H9 (cell line): ENCODE data around the gene PICALM. TPM values are rescaled to one million over a fixed set of nuclear protein-coding genes. Genes with fewer than 3 reads are reported as not detected.

Source experiments
- DNase-seq: peaks from one replicate; pipeline ENCODE4 v3.0.0-alpha.2; 2017
- H2AFZ ChIP-seq: one replicate; pipeline ENCODE4 v1.6.1; 2013; ENCODE audit warnings: mild to moderate bottlenecking, low read length, control low read depth, moderate library complexity
- H2AK5ac ChIP-seq: 2 replicates; pipeline ENCODE4 v1.6.1; 2013; ENCODE audit warnings: low read length, control low read depth, mixed read lengths; ENCODE audit not compliant: insufficient read length
- H2BK120ac ChIP-seq: one replicate; pipeline ENCODE4 v1.6.1; 2013; ENCODE audit warnings: low read depth, mild to moderate bottlenecking, low read length, control low read depth, inconsistent platforms; ENCODE audit not compliant: poor library complexity, severe bottlenecking
- H2BK12ac ChIP-seq: 2 replicates; pipeline ENCODE4 v1.6.1; 2013; ENCODE audit warnings: low read length, control low read depth, mixed read lengths, low read depth; ENCODE audit not compliant: insufficient read length
- H2BK15ac ChIP-seq: 2 replicates; pipeline ENCODE4 v1.6.1; 2013; ENCODE audit warnings: low read depth, low read length, control low read depth
- H2BK20ac ChIP-seq: one replicate; pipeline ENCODE4 v1.6.1; 2013; ENCODE audit warnings: low read depth, mild to moderate bottlenecking, low read length, control low read depth, inconsistent platforms; ENCODE audit not compliant: poor library complexity, severe bottlenecking
- H2BK5ac ChIP-seq: 2 replicates; pipeline ENCODE4 v1.6.1; 2013; ENCODE audit warnings: low read length, control low read depth, mixed read lengths; ENCODE audit not compliant: insufficient read length
- H3K14ac ChIP-seq: 2 replicates; pipeline ENCODE4 v1.6.1; 2013; ENCODE audit warnings: low read length, control low read depth; ENCODE audit not compliant: insufficient read depth
- H3K18ac ChIP-seq: 2 replicates; pipeline ENCODE4 v1.6.1; 2013; ENCODE audit warnings: low read depth, mild to moderate bottlenecking, mixed read lengths, low read length, control low read depth; ENCODE audit not compliant: insufficient read length
- H3K23ac ChIP-seq: 2 replicates; pipeline ENCODE4 v1.6.1; 2013; ENCODE audit warnings: low read length, control low read depth, mixed read lengths, low read depth; ENCODE audit not compliant: insufficient read length
- H3K23me2 ChIP-seq: 2 replicates; pipeline ENCODE4 v1.6.1; 2013; ENCODE audit warnings: low read depth, mild to moderate bottlenecking, mixed read lengths, low read length, control low read depth; ENCODE audit not compliant: insufficient read length, poor library complexity, severe bottlenecking
- H3K27ac ChIP-seq: 2 replicates; pipeline ENCODE4 v1.5.1; 2013; ENCODE audit warnings: low read length, control low read depth, mixed read lengths, low read depth; ENCODE audit not compliant: insufficient read length
- H3K27me3 ChIP-seq: 2 replicates; pipeline ENCODE4 v1.6.1; 2013; ENCODE audit warnings: low read length, control low read depth, inconsistent platforms; ENCODE audit not compliant: insufficient read depth
- H3K4ac ChIP-seq: 2 replicates; pipeline ENCODE4 v1.6.1; 2013; ENCODE audit warnings: low read depth, mild to moderate bottlenecking, control low read depth, inconsistent platforms, low read length, moderate library complexity
- H3K4me1 ChIP-seq: 2 replicates; pipeline ENCODE4 v1.6.1; 2013; ENCODE audit warnings: low read length, control low read depth, inconsistent platforms; ENCODE audit not compliant: insufficient read depth
- H3K4me2 ChIP-seq: 2 replicates; pipeline ENCODE4 v1.6.1; 2013; ENCODE audit warnings: low read length, control low read depth, mixed read lengths; ENCODE audit not compliant: insufficient read length, insufficient read depth
- H3K56ac ChIP-seq: 2 replicates; pipeline ENCODE4 v1.6.1; 2013; ENCODE audit warnings: low read depth, mild to moderate bottlenecking, mixed read lengths, low read length, control low read depth; ENCODE audit not compliant: insufficient read length
- H3K79me1 ChIP-seq: 2 replicates; pipeline ENCODE4 v1.6.1; 2013; ENCODE audit warnings: low read depth, mild to moderate bottlenecking, moderate library complexity, low read length, control low read depth, inconsistent platforms; ENCODE audit not compliant: insufficient read depth, poor library complexity, severe bottlenecking
- H3K79me2 ChIP-seq: 2 replicates; pipeline ENCODE4 v1.6.1; 2013; ENCODE audit warnings: low read length, control low read depth, inconsistent platforms; ENCODE audit not compliant: insufficient read depth
- H3K9ac ChIP-seq: 2 replicates; pipeline ENCODE4 v1.6.1; 2013; ENCODE audit warnings: low read length, control low read depth, mixed read lengths; ENCODE audit not compliant: insufficient read length; ENCODE audit errors: extremely low read depth
- H3K9me3 ChIP-seq: one replicate; pipeline ENCODE4 v1.6.1; 2013; ENCODE audit warnings: low read depth, low read length, inconsistent platforms; ENCODE audit not compliant: control insufficient read depth
- H3T11ph ChIP-seq: one replicate; pipeline ENCODE4 v1.6.1; 2013; ENCODE audit warnings: mild to moderate bottlenecking, low read length, control low read depth, inconsistent platforms
- H4K20me1 ChIP-seq: one replicate; pipeline ENCODE4 v1.6.1; 2013; ENCODE audit not compliant: control insufficient read depth, insufficient read length, insufficient read depth
- H4K5ac ChIP-seq: 2 replicates; pipeline ENCODE4 v1.6.1; 2013; ENCODE audit warnings: low read depth, mild to moderate bottlenecking, mixed read lengths, low read length, control low read depth; ENCODE audit not compliant: insufficient read length
- H4K8ac ChIP-seq: replicated peaks from 2 replicates; pipeline ENCODE4 v1.6.1; 2013; ENCODE audit warnings: low read length, control low read depth, mixed read lengths, low read depth; ENCODE audit not compliant: insufficient read length
- H4K91ac ChIP-seq: 2 replicates; pipeline ENCODE4 v1.6.1; 2013; ENCODE audit warnings: low read depth, mild to moderate bottlenecking, moderate library complexity, mixed read lengths, low read length, control low read depth; ENCODE audit not compliant: insufficient read length
- H3K27ac Mint-ChIP-seq, 3 experiments: 2 replicates in 2 of 3; 3 replicates in 1 of 3; pipeline ENCODE4 v1.8.0; 2020 to 2021; ENCODE audit warnings: mixed read lengths in 3 of 3, mild to moderate bottlenecking in 1 of 3, moderate library complexity in 1 of 3
- H3K27me3 Mint-ChIP-seq: 2 replicates; pipeline ENCODE4 v1.8.0; 2021; ENCODE audit warnings: low read depth, mild to moderate bottlenecking, moderate library complexity, mixed read lengths
- H3K36me3 Mint-ChIP-seq, 3 experiments: 2 replicates in 2 of 3; 3 replicates in 1 of 3; pipeline ENCODE4 v1.8.0; 2020 to 2021; ENCODE audit warnings: low read depth in 3 of 3, mixed read lengths in 3 of 3; ENCODE audit not compliant: insufficient read depth in 1 of 3
- H3K4me1 Mint-ChIP-seq, 2 experiments: 2 replicates each; pipeline ENCODE4 v1.8.0; 2020; ENCODE audit warnings: mixed read lengths in 2 of 2
- H3K4me3 Mint-ChIP-seq, 2 experiments: 2 replicates in 1 of 2; 3 replicates in 1 of 2; pipeline ENCODE4 v1.8.0; 2020 to 2021; ENCODE audit warnings: mild to moderate bottlenecking in 2 of 2, mixed read lengths in 2 of 2, moderate library complexity in 1 of 2
- H3K9me3 Mint-ChIP-seq, 2 experiments: 2 replicates in 1 of 2; 3 replicates in 1 of 2; pipeline ENCODE4 v1.8.0; 2020; ENCODE audit warnings: mild to moderate bottlenecking in 2 of 2, mixed read lengths in 2 of 2, moderate library complexity in 1 of 2
- CTCF ChIP-seq: fragments of 200-600 bp; sonication (generic); conservative IDR thresholded peaks from 3 replicates; pipeline ENCODE4 v1.8.0; 2021; ENCODE audit warnings: antibody characterized with exemption, mild to moderate bottlenecking
- WGBS: extraction: QIAGEN DNeasy Blood & Tissue Kit; methylation state at CpG from one replicate; pipeline ENCODE4 v1.1.7; 2013; ENCODE audit warnings: missing lambda C conversion rate, low lambda C conversion rate, mixed read lengths; ENCODE audit not compliant: insufficient read length; ENCODE audit errors: extremely low coverage; 5-methylcytosine and 5-hydroxymethylcytosine counted together
- total RNA-seq: library from RNA; stranded (reverse); gene quantifications from 2 replicates; pipeline ENCODE4 v1.2.1, GENCODE V29; 2021

Gene PICALM
- total RNA-seq, 1 experiment from 2014 or later = 76.4 TPM

GRCh38 chr11:86099874-86100273 lies 31.0 kb upstream of the PICALM start:
- no peak overlapping the region for H3K18ac ChIP-seq
- no peak overlapping the region for H2BK20ac ChIP-seq
- no peaks in the 10 kb centered on the region; a peak in 1 of 5 replicates for H3K9me3 Mint-ChIP-seq
- no peak overlapping the region for H3K27ac ChIP-seq
- no peak overlapping the region for H3K27ac Mint-ChIP-seq
- H3K4ac ChIP-seq = no peak overlapping the region
- H3K27me3 ChIP-seq = no peaks in the 10 kb centered on the region
- no peak overlapping the region for H3K4me2 ChIP-seq
- H4K91ac ChIP-seq = no peak overlapping the region
- H2AFZ ChIP-seq = no peak overlapping the region
- no peaks in the 10 kb centered on the region for H4K20me1 ChIP-seq
- H3K79me1 ChIP-seq = no peaks in the 10 kb centered on the region
- no peaks in the 10 kb centered on the region for H3K79me2 ChIP-seq
- H3K56ac ChIP-seq = no peak overlapping the region
- H3T11ph ChIP-seq = no peak overlapping the region
- H3K4me1 Mint-ChIP-seq = no peaks in the 10 kb centered on the region
- H3K23me2 ChIP-seq = no peaks in the 10 kb centered on the region
- H3K4me3 Mint-ChIP-seq = no peak overlapping the region
- H3K14ac ChIP-seq = no peak overlapping the region
- WGBS = no CpG with 5 or more reads among the region's 4 CpGs
- no peak overlapping the region for H2BK12ac ChIP-seq
- no peak for TF ChIP-seq CTCF
- no peak overlapping the region for H3K23ac ChIP-seq
- DNase-seq = no peak
- no peaks in the 10 kb centered on the region for H3K9me3 ChIP-seq
- H2BK5ac ChIP-seq = no peak overlapping the region
- H3K36me3 Mint-ChIP-seq = no peaks in the 10 kb centered on the region
- H3K27me3 Mint-ChIP-seq = no peaks in the 10 kb centered on the region; the same call in 1 of the 2 replicates
- no peak overlapping the region for H2BK15ac ChIP-seq
- H4K8ac ChIP-seq = no peak overlapping the region
- no peak overlapping the region for H2AK5ac ChIP-seq
- no peak overlapping the region for H4K5ac ChIP-seq
- H2BK120ac ChIP-seq = no peak overlapping the region
- no peaks in the 10 kb centered on the region for H3K4me1 ChIP-seq
- no peak overlapping the region for H3K9ac ChIP-seq
